A549 (cell line): Measurements from ENCODE around the gene TASP1. TPM values are rescaled to one million over a fixed set of nuclear protein-coding genes. Genes with fewer than 3 reads are reported as not detected.

ENCODE experiments used
- ATAC-seq, 2 experiments: fragments of 200-7000 bp in 1 of 2; fragments of >200 bp in 1 of 2; cut with Nextera tagmentation in 1 of 2; cut with Tn5 transposase in 1 of 2; 3 replicates each; pipeline versions ENCODE4 v1.8.0 to v1.9.1; 2018 to 2020; ENCODE audit warnings: mild to moderate bottlenecking in 1 of 2, moderate library complexity in 1 of 2
- CTCF ChIA-PET: fragments of 300-600 bp; sonication (Branson Sonifier 250); formaldehyde crosslinking; extraction: SDS; loops from one replicate; lab custom pipeline; 2021; ENCODE audit warnings: antibody characterized with exemption, inconsistent platforms; lab: Yijun Ruan, JAX
- POLR2A ChIA-PET: fragments of 350-600 bp; formaldehyde crosslinking; extraction: SDS; loops from one replicate; lab custom pipeline; 2021; ENCODE audit warnings: antibody characterized with exemption, inconsistent platforms; lab: Yijun Ruan, JAX
- DNase-seq, 2 experiments: peaks; one replicate each; pipeline versions ENCODE4 v3.0.0 to v3.0.0-alpha.2; 2011 to 2016; ENCODE audit warnings: low read depth in 1 of 2, low spot score in 1 of 2
- FAIRE-seq: peaks from 2 replicates; lab custom pipeline; 2011; peaks lifted over from hg19 to GRCh38; lab: Jason Lieb, UNC
- H3K27ac ChIP-seq, 2 experiments: fragments of >200 bp; sonication (Bioruptor Twin); formaldehyde crosslinking; 3 replicates each; pipeline ENCODE4 v1.5.1; 2016 to 2017
- H3K4me1 ChIP-seq: fragments of >200 bp; sonication (Bioruptor Twin); formaldehyde crosslinking; 3 replicates; pipeline ENCODE4 v1.6.1; 2016
- H3K4me2 ChIP-seq: fragments of >200 bp; sonication (Bioruptor Twin); formaldehyde crosslinking; 3 replicates; pipeline ENCODE4 v1.6.1; 2016
- H3K4me3 ChIP-seq: fragments of >200 bp; sonication (Bioruptor Twin); formaldehyde crosslinking; 3 replicates; pipeline ENCODE4 v1.5.1; 2016
- H3K9me3 ChIP-seq: fragments of >200 bp; sonication (Bioruptor Twin); formaldehyde crosslinking; 3 replicates; pipeline ENCODE4 v1.6.1; 2016
- BCL3 ChIP-seq: fragments of >200 bp; sonication (Bioruptor Twin); formaldehyde crosslinking; IDR thresholded peaks from 3 replicates; pipeline ENCODE4 v1.6.1; 2016
- BHLHE40 ChIP-seq: IDR thresholded peaks from 2 replicates; pipeline ENCODE4 v1.6.1; 2012; ENCODE audit warnings: low read depth, low read length, inconsistent platforms
- CBX2 ChIP-seq: fragments of 200-600 bp; sonication (generic); IDR thresholded peaks from 2 replicates; pipeline ENCODE4 v1.6.1; 2016; ENCODE audit warnings: low read depth, mild to moderate bottlenecking, borderline replicate concordance
- CEBPB ChIP-seq, 2 experiments: fragments of >200 bp in 1 of 2; sonication (Bioruptor Twin) in 1 of 2; formaldehyde crosslinking in 1 of 2; IDR thresholded peaks; 2 replicates each; pipeline ENCODE4 v1.6.1; 2012 to 2016
- CHD2 ChIP-seq: fragments of 150-350 bp; IDR thresholded peaks from 2 replicates; pipeline ENCODE4 v1.6.1; 2014; ENCODE audit warnings: low read length; ENCODE audit not compliant: partially characterized antibody
- EHF ChIP-seq: fragments of 250-450 bp; sonication (Bioruptor Pico); IDR thresholded peaks from 2 replicates; pipeline ENCODE4 v1.5.0; 2020; ENCODE audit warnings: mild to moderate bottlenecking
- ELK1 ChIP-seq: fragments of 150-350 bp; IDR thresholded peaks from 2 replicates; pipeline ENCODE4 v1.6.1; 2014; ENCODE audit warnings: low read depth, mild to moderate bottlenecking, low read length
- FOSB ChIP-seq: fragments of 250-450 bp; sonication (Bioruptor Pico); IDR thresholded peaks from 2 replicates; pipeline ENCODE4 v1.5.0; 2020; ENCODE audit warnings: mild to moderate bottlenecking, moderate library complexity
- HDAC2 ChIP-seq: fragments of 200-600 bp; sonication (generic); IDR thresholded peaks from 2 replicates; pipeline ENCODE4 v1.6.1; 2016
- HEYL ChIP-seq: fragments of 250-450 bp; sonication (Bioruptor Pico); IDR thresholded peaks from 2 replicates; pipeline ENCODE4 v1.8.0; 2021; ENCODE audit warnings: mild to moderate bottlenecking, moderate library complexity
- HOXB13 ChIP-seq: fragments of 250-450 bp; sonication (Bioruptor Pico); IDR thresholded peaks from 2 replicates; pipeline ENCODE4 v1.5.0; 2020; ENCODE audit warnings: low read depth, mild to moderate bottlenecking, moderate library complexity
- JUN ChIP-seq, 2 experiments: fragments of >200 bp; sonication (Bioruptor Twin); formaldehyde crosslinking; IDR thresholded peaks; 2 replicates in 1 of 2; 3 replicates in 1 of 2; pipeline ENCODE4 v1.6.1; 2016 to 2017
- KDM5A ChIP-seq: fragments of 200-600 bp; sonication (generic); IDR thresholded peaks from 2 replicates; pipeline ENCODE4 v1.6.1; 2016; ENCODE audit warnings: antibody characterized with exemption, mild to moderate bottlenecking
- MAZ ChIP-seq: fragments of 150-350 bp; IDR thresholded peaks from 2 replicates; pipeline ENCODE4 v1.6.1; 2014; ENCODE audit warnings: antibody characterized with exemption, low read depth, low read length, borderline replicate concordance
- PBX3 ChIP-seq: IDR thresholded peaks from 2 replicates; pipeline ENCODE4 v1.6.1; 2012
- PHF8 ChIP-seq: fragments of 200-600 bp; sonication (generic); IDR thresholded peaks from 2 replicates; pipeline ENCODE4 v1.6.1; 2016; ENCODE audit warnings: low read depth, mild to moderate bottlenecking, antibody characterized with exemption, moderate library complexity, borderline replicate concordance
- RAD21 ChIP-seq, 2 experiments: fragments of >200 bp in 1 of 2; sonication (Bioruptor Twin) in 1 of 2; formaldehyde crosslinking in 1 of 2; IDR thresholded peaks in 1 of 2; conservative IDR thresholded peaks in 1 of 2; 2 replicates in 1 of 2; 3 replicates in 1 of 2; pipeline ENCODE4 v1.6.1; 2012 to 2018; ENCODE audit warnings: inconsistent platforms in 1 of 2
- RARB ChIP-seq: fragments of 250-450 bp; sonication (Bioruptor Pico); IDR thresholded peaks from 2 replicates; pipeline ENCODE4 v1.8.0; 2021; ENCODE audit warnings: mild to moderate bottlenecking, moderate library complexity
- RCOR1 ChIP-seq: fragments of 150-350 bp; IDR thresholded peaks from 2 replicates; pipeline ENCODE4 v1.6.1; 2014; ENCODE audit warnings: antibody characterized with exemption, low read length, low read depth
- RFX5 ChIP-seq: fragments of 450-650 bp; IDR thresholded peaks from 2 replicates; pipeline ENCODE4 v1.7.1; 2014; ENCODE audit warnings: antibody characterized with exemption, mild to moderate bottlenecking, moderate library complexity
- RNF2 ChIP-seq: fragments of 200-600 bp; sonication (generic); IDR thresholded peaks from 2 replicates; pipeline ENCODE4 v1.6.1; 2016; ENCODE audit warnings: low read depth, mild to moderate bottlenecking, antibody characterized with exemption, moderate library complexity, borderline replicate concordance
- SMC3 ChIP-seq: fragments of >200 bp; sonication (Bioruptor Twin); formaldehyde crosslinking; IDR thresholded peaks from 3 replicates; pipeline ENCODE4 v1.6.1; 2018; ENCODE audit warnings: inconsistent platforms
- SREBF2 ChIP-seq: fragments of 450-650 bp; IDR thresholded peaks from 2 replicates; pipeline ENCODE4 v1.6.1; 2014; ENCODE audit warnings: mild to moderate bottlenecking, moderate library complexity
- TP53 ChIP-seq: fragments of 250-450 bp; sonication (Bioruptor Pico); IDR thresholded peaks from 2 replicates; pipeline ENCODE4 v1.5.0; 2021; ENCODE audit warnings: mild to moderate bottlenecking, moderate library complexity
- USF2 ChIP-seq: fragments of 450-650 bp; IDR thresholded peaks from 2 replicates; pipeline ENCODE4 v1.6.1; 2014; ENCODE audit warnings: antibody characterized with exemption
- ZFP36 ChIP-seq: fragments of 450-650 bp; IDR thresholded peaks from 2 replicates; pipeline ENCODE4 v1.6.1; 2014; ENCODE audit warnings: borderline replicate concordance; ENCODE audit not compliant: partially characterized antibody
- WGBS: methylation state at CpG from one replicate; pipeline ENCODE4 v1.1.6; 2017; ENCODE audit errors: missing lambda C conversion rate; 5-methylcytosine and 5-hydroxymethylcytosine counted together
- polyA plus RNA-seq, 4 experiments: library from polyadenylated mRNA; depleted of rRNA in 3 of 4; stranded (reverse); fragments of >200 nt; fragmentation: RNase III in 1 of 4; extraction: RNeasy Plus Mini Kit Qiagen cat#74134 plus additional on column Dnase treatment in 1 of 4; gene quantifications; 2 replicates in 3 of 4; 3 replicates in 1 of 4; pipeline ENCODE4 v1.2.3, GENCODE V29; 2011 to 2017

TASP1 gene
- polyA plus RNA-seq, 2 of the 4 experiments (the other 2 are of a cell fraction) = 9.5 to 18.2 TPM

GRCh38 chr20:13402171-13402760, 236.5 kb downstream of the TASP1 start:
- 91% methylated on average over 5 of the region's 5 CpGs for WGBS
- Histone ChIP-seq H3K9me3 (no peaks in the 10 kb centered on the region), H3K4me2 (no peak overlapping the region), H3K4me1 (peaks cover 6% of the 10 kb centered on the region; the same call in 1 of the 3 replicates), H3K4me3 (no peak overlapping the region), H3K27ac (no peak overlapping the region)
- ATAC-seq (no peak), FAIRE-seq (peak; percentile 86), DNase-seq (no peak)
- ChIA-PET POLR2A (no interaction called here), CTCF (interaction anchor here (1.0 to 2.0 kb wide), 2 partner anchors 15 to 144 kb away, joined by 3 to 6 read pairs; no protein-coding TSS in a partner anchor)
- TF ChIP-seq JUN (IDR thresholded peaks at IDR 0.05) (no peak), HEYL (CRISPR knock-in tag) (no peak), CBX2 (no peak), TP53 (CRISPR knock-in tag) (no peak), RNF2 (no peak), USF2 (no peak), BCL3 (no peak), HDAC2 (no peak), EHF (CRISPR knock-in tag) (no peak), HOXB13 (CRISPR knock-in tag) (no peak), CEBPB (IDR thresholded peaks at IDR 0.05) (no peak), KDM5A (no peak)

GRCh38 chr20:13401596-13401995, 237.1 kb downstream of the TASP1 start:
- Histone ChIP-seq H3K9me3 (no peaks in the 10 kb centered on the region), H3K4me1 (peaks cover 6% of the 10 kb centered on the region; the same call in 1 of the 3 replicates), H3K4me3 (no peak overlapping the region), H3K27ac (no peak overlapping the region)
- no peak for ATAC-seq
- FAIRE-seq = peak; percentile 99
- CTCF ChIA-PET = no interaction called here
- 88% methylated on average over 1 of the region's 1 CpG for WGBS
- no peak for DNase-seq
- no peak for TF ChIP-seq SMC3
- TF ChIP-seq PBX3 = no peak
- TF ChIP-seq FOSB (CRISPR knock-in tag) = no peak
- no peak for TF ChIP-seq RARB
- TF ChIP-seq RFX5 = no peak
- no peak for TF ChIP-seq MAZ
- TF ChIP-seq ELK1 = no peak
- TF ChIP-seq ZFP36 = no peak
- TF ChIP-seq CBX2 = no peak
- no peak for TF ChIP-seq RAD21 (conservative IDR thresholded peaks at IDR 0.05 in 1 of 2, IDR thresholded peaks at IDR 0.05 in 1 of 2)
- no peak for TF ChIP-seq USF2
- no peak for TF ChIP-seq PHF8
- no peak for TF ChIP-seq BHLHE40
- no peak for TF ChIP-seq SREBF2
- TF ChIP-seq RNF2 = no peak
- TF ChIP-seq TP53 (CRISPR knock-in tag) = no peak
- TF ChIP-seq CHD2 = no peak
- no peak for TF ChIP-seq RCOR1
- TF ChIP-seq, all 56 proteins: peak for 0
- no peak overlapping the region for H3K4me2 ChIP-seq
- POLR2A ChIA-PET = no interaction called here
